IMR-90 (cell line): ENCODE results near the gene EEPD1. TPM values are rescaled to one million over a fixed set of nuclear protein-coding genes. Genes with fewer than 3 reads are reported as not detected.
"Not testable (repeated sequence)": the region's sequence is repeated elsewhere in the genome, so short reads cannot be mapped to it uniquely, and the experiment has no call there.

Source experiments
- ATAC-seq: fragments of 200-7000 bp; cut with Tn5 transposase; 2 replicates; pipeline ENCODE4 v1.9.1; 2020; ENCODE audit warnings: low read depth, mild to moderate bottlenecking, moderate library complexity
- BruUV-seq: library from RNA; stranded (reverse); fragments of 400-500 nt; replicated peaks from 2 replicates; lab custom pipeline; 2021; lab: Mats Ljungman, UMichigan
- CTCF ChIA-PET: fragments of 300-600 bp; formaldehyde crosslinking; extraction: SDS; loops from one replicate; lab custom pipeline; 2021; ENCODE audit warnings: antibody characterized with exemption; lab: Yijun Ruan, JAX
- POLR2A ChIA-PET: fragments of 300-600 bp; sonication (Branson Sonifier 250); formaldehyde crosslinking; loops from one replicate; lab custom pipeline; 2022; ENCODE audit warnings: antibody characterized with exemption; ENCODE audit not compliant: unreplicated experiment; lab: Charles Lee
- DNase-seq: peaks from one replicate; pipeline ENCODE4 v3.0.0; 2013
- H2AFZ ChIP-seq: replicated peaks from 2 replicates; pipeline ENCODE3; 2013; ENCODE audit warnings: low read length, mild to moderate bottlenecking; ENCODE audit not compliant: poor library complexity
- H2AK5ac ChIP-seq: 2 replicates; pipeline ENCODE4 v1.6.1; 2013; ENCODE audit warnings: low read depth, low read length, inconsistent platforms
- H2AK9ac ChIP-seq: replicated peaks from 2 replicates; pipeline ENCODE3; 2013; ENCODE audit warnings: mild to moderate bottlenecking, low read depth, low read length, moderate library complexity; ENCODE audit not compliant: poor library complexity
- H2BK120ac ChIP-seq: 2 replicates; pipeline ENCODE4 v1.6.1; 2013; ENCODE audit warnings: low read depth, low read length, inconsistent platforms
- H2BK15ac ChIP-seq: 3 replicates; pipeline ENCODE4 v1.6.1; 2013; ENCODE audit warnings: low read depth, low read length, inconsistent platforms
- H2BK20ac ChIP-seq: 2 replicates; pipeline ENCODE4 v1.6.1; 2013; ENCODE audit warnings: low read depth, mild to moderate bottlenecking, inconsistent platforms, low read length, moderate library complexity
- H2BK5ac ChIP-seq: 2 replicates; pipeline ENCODE4 v1.6.1; 2013; ENCODE audit warnings: mild to moderate bottlenecking, low read depth, low read length, inconsistent platforms; ENCODE audit not compliant: poor library complexity, severe bottlenecking
- H3K14ac ChIP-seq: replicated peaks from 2 replicates; pipeline ENCODE4 v1.6.1; 2013; ENCODE audit warnings: low read depth, low read length, inconsistent platforms
- H3K18ac ChIP-seq: 2 replicates; pipeline ENCODE4 v1.6.1; 2013; ENCODE audit warnings: low read depth, low read length, control low read depth
- H3K23ac ChIP-seq: 2 replicates; pipeline ENCODE4 v1.6.1; 2013; ENCODE audit warnings: low read depth, low read length, inconsistent platforms
- H3K27ac ChIP-seq: 2 replicates; pipeline ENCODE4 v1.5.1; 2013; ENCODE audit warnings: mild to moderate bottlenecking, control low read depth, low read length; ENCODE audit not compliant: insufficient read depth
- H3K27me3 ChIP-seq: 2 replicates; pipeline ENCODE4 v1.6.1; 2013; ENCODE audit warnings: low read length; ENCODE audit not compliant: control insufficient read depth, insufficient read depth
- H3K36me3 ChIP-seq: 2 replicates; pipeline ENCODE4 v1.6.1; 2013; ENCODE audit warnings: low read length, mixed read lengths; ENCODE audit not compliant: control insufficient read depth, insufficient read depth
- H3K4ac ChIP-seq: 2 replicates; pipeline ENCODE4 v1.6.1; 2013; ENCODE audit warnings: low read depth, low read length, inconsistent platforms
- H3K4me1 ChIP-seq: 2 replicates; pipeline ENCODE4 v1.6.1; 2013; ENCODE audit warnings: low read length, mixed read lengths; ENCODE audit not compliant: control insufficient read depth, insufficient read depth
- H3K4me2 ChIP-seq: 2 replicates; pipeline ENCODE4 v1.6.1; 2013; ENCODE audit warnings: low read depth, mild to moderate bottlenecking, control low read depth, low read length, moderate library complexity
- H3K4me3 ChIP-seq: 2 replicates; pipeline ENCODE4 v1.5.1; 2013; ENCODE audit warnings: low read depth, mild to moderate bottlenecking, control low read depth, low read length, moderate library complexity; ENCODE audit not compliant: insufficient read depth
- H3K56ac ChIP-seq: 2 replicates; pipeline ENCODE4 v1.6.1; 2013; ENCODE audit warnings: low read length, inconsistent platforms; ENCODE audit not compliant: insufficient read depth; ENCODE audit errors: extremely low read depth
- H3K79me1 ChIP-seq, 2 experiments: 2 replicates each; pipeline ENCODE4 v1.6.1; 2013; ENCODE audit warnings: low read length in 2 of 2, inconsistent platforms in 1 of 2, low read depth in 1 of 2
- H3K9ac ChIP-seq: 2 replicates; pipeline ENCODE4 v1.6.1; 2013; ENCODE audit warnings: low read depth, low read length, control low read depth
- H3K9me1 ChIP-seq: 2 replicates; pipeline ENCODE4 v1.6.1; 2013; ENCODE audit warnings: low read length, inconsistent platforms; ENCODE audit not compliant: insufficient read depth
- H3K9me3 ChIP-seq: 2 replicates; pipeline ENCODE4 v1.6.1; 2013; ENCODE audit warnings: low read length; ENCODE audit not compliant: control insufficient read depth, insufficient read depth
- H4K20me1 ChIP-seq: 2 replicates; pipeline ENCODE4 v1.6.1; 2013; ENCODE audit warnings: low read length, inconsistent platforms; ENCODE audit not compliant: insufficient read depth
- H4K5ac ChIP-seq: 2 replicates; pipeline ENCODE4 v1.6.1; 2013; ENCODE audit warnings: mild to moderate bottlenecking, low read depth, low read length, control low read depth
- H4K8ac ChIP-seq, 2 experiments: 2 replicates each; pipeline ENCODE4 v1.6.1; 2013; ENCODE audit warnings: low read depth in 2 of 2, low read length in 2 of 2, control low read depth in 1 of 2, inconsistent platforms in 1 of 2
- H4K91ac ChIP-seq: 2 replicates; pipeline ENCODE4 v1.6.1; 2013; ENCODE audit warnings: low read depth, low read length, inconsistent platforms; ENCODE audit not compliant: insufficient read depth
- BHLHE40 ChIP-seq: fragments of 150-350 bp; IDR thresholded peaks from 2 replicates; pipeline ENCODE4 v1.6.1; 2016; ENCODE audit warnings: mild to moderate bottlenecking, low read depth, low read length
- CHD1 ChIP-seq: IDR thresholded peaks from 2 replicates; pipeline ENCODE4 v1.6.1; 2012; ENCODE audit warnings: low read depth, low read length, improper control_type of control experiment
- FOS ChIP-seq: fragments of 150-350 bp; IDR thresholded peaks from 2 replicates; pipeline ENCODE4 v1.6.1; 2016; ENCODE audit warnings: low read depth, low read length
- MAFK ChIP-seq: IDR thresholded peaks from 2 replicates; pipeline ENCODE4 v1.6.1; 2012; ENCODE audit warnings: low read depth, low read length, improper control_type of control experiment
- MAZ ChIP-seq: IDR thresholded peaks from 2 replicates; pipeline ENCODE4 v1.6.1; 2012; ENCODE audit warnings: low read depth, mild to moderate bottlenecking, low read length, improper control_type of control experiment, moderate library complexity, borderline replicate concordance
- MXI1 ChIP-seq: IDR thresholded peaks from 2 replicates; pipeline ENCODE4 v1.6.1; 2012; ENCODE audit warnings: low read depth, mild to moderate bottlenecking, low read length, moderate library complexity, borderline replicate concordance
- POLR2A ChIP-seq: IDR thresholded peaks from 2 replicates; pipeline ENCODE4 v1.6.1; 2012; ENCODE audit warnings: mild to moderate bottlenecking, low read depth, low read length
- RFX5 ChIP-seq: IDR thresholded peaks from 2 replicates; pipeline ENCODE4 v1.8.0; 2012; ENCODE audit warnings: low read depth, mild to moderate bottlenecking, low read length, moderate library complexity
- SMC3 ChIP-seq: fragments of 150-350 bp; IDR thresholded peaks from 2 replicates; pipeline ENCODE4 v1.6.1; 2016; ENCODE audit warnings: low read depth, mild to moderate bottlenecking, antibody characterized with exemption, low read length, moderate library complexity
- WGBS, 2 experiments: methylation state at CpG; one replicate each; pipeline versions ENCODE4 v1.1.5 to v1.1.7; 2013; ENCODE audit warnings: missing lambda C conversion rate in 2 of 2; ENCODE audit not compliant: insufficient read length in 1 of 2; ENCODE audit errors: extremely low coverage in 2 of 2; 5-methylcytosine and 5-hydroxymethylcytosine counted together
- dilution Hi-C: fragments of 300-500 bp; cut with HindIII; formaldehyde crosslinking; loops from one replicate; pipeline ENCODE4 v1.14.3; 2018; ENCODE audit warnings: low sequenced_read_pairs; ENCODE audit not compliant: unreplicated experiment
- in situ Hi-C: fragments of 300-500 bp; cut with MboI; formaldehyde crosslinking; loops from 3 replicates; pipeline ENCODE4 v1.14.3; 2019; ENCODE audit warnings: low sequenced_read_pairs, inconsistent platforms, mixed read lengths
- intact Hi-C: fragments of 100-400 bp; cut with micrococcal nuclease; formaldehyde crosslinking; loops from 2 replicates; pipeline ENCODE4 v1.10.0; 2022
- polyA plus RNA-seq, 3 experiments: library from polyadenylated mRNA; depleted of rRNA; stranded (reverse); fragments of >200 nt; gene quantifications; 2 replicates each; pipeline ENCODE4 v1.2.3, GENCODE V29; 2012; ENCODE audit warnings: low replicate concordance in 1 of 3
- total RNA-seq: library from RNA; depleted of rRNA; stranded (reverse); fragments of >200 nt; gene quantifications from 2 replicates; pipeline ENCODE4 v1.2.3, GENCODE V29; 2012
- TF ChIP-seq, protein P1 (sequence below): fragments of 150-350 bp; IDR thresholded peaks from 2 replicates; pipeline ENCODE4 v1.6.1; 2017; ENCODE audit warnings: mild to moderate bottlenecking, antibody characterized with exemption, low read length, low read depth

Gene EEPD1
- total and polyA plus RNA-seq, 2 of the 4 experiments (the other 2 are of a cell fraction), result 7.3 to 15.2 TPM

DNA sequence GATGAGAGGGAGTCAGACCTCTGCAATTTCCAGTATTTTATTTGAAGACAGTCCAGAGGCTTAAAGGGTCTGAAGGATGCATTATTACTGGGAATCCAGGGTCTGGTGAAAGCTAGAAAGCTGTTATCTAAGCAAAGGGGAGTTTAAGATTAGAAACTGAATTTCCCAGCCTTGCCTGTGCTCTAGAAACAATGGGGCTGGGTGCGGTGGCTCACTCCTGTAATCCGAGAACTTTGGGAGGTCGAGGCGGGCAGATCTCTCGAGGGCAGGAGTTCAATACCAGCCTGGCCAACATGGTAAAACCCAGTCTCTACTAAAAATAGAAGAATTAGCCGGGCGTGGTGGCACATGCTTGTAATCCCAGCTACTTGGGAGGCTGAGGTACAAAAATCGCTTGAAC lies 165.1 kb downstream of the EEPD1 start:
- no peak overlapping the region for H3K9ac ChIP-seq
- H3K27ac ChIP-seq, result no peak overlapping the region
- H3K4ac ChIP-seq, result no peak overlapping the region
- POLR2A ChIA-PET, result no interaction called here
- H2AK9ac ChIP-seq, result no peak overlapping the region
- no peak overlapping the region for H3K23ac ChIP-seq
- no peak overlapping the region for H2AFZ ChIP-seq
- no peak overlapping the region for H2BK20ac ChIP-seq
- peaks cover 11% of the 10 kb centered on the region for H3K27me3 ChIP-seq
- in situ Hi-C loops (loop anchor here (5.0 kb wide), 1 partner anchor 331 kb away; no protein-coding TSS in a partner anchor), intact Hi-C loops (loop anchor here (2.0 kb wide), 1 partner anchor 401 kb away; no protein-coding TSS in a partner anchor), dilution Hi-C loops (loop anchor here (25.0 kb wide), 1 partner anchor 331 kb away; no protein-coding TSS in a partner anchor)
- no peaks in the 10 kb centered on the region for H3K79me1 ChIP-seq
- no peaks in the 10 kb centered on the region; the same call in 1 of the 2 replicates for H3K9me1 ChIP-seq
- H4K91ac ChIP-seq, result no peak overlapping the region
- no peak overlapping the region for H3K56ac ChIP-seq
- H2BK5ac ChIP-seq, result no peak overlapping the region
- H3K4me1 ChIP-seq, result no peaks in the 10 kb centered on the region
- no peak overlapping the region for H4K5ac ChIP-seq
- DNase-seq (no peak), ATAC-seq (no peak)
- no peak overlapping the region for H3K14ac ChIP-seq
- TF ChIP-seq MAFK (no peak), MAZ (no peak), CHD1 (no peak), SMC3 (no peak), POLR2A (no peak), BHLHE40 (no peak), FOS (no peak), RFX5 (no peak), MXI1 (no peak)
- TF ChIP-seq, protein P1, sequence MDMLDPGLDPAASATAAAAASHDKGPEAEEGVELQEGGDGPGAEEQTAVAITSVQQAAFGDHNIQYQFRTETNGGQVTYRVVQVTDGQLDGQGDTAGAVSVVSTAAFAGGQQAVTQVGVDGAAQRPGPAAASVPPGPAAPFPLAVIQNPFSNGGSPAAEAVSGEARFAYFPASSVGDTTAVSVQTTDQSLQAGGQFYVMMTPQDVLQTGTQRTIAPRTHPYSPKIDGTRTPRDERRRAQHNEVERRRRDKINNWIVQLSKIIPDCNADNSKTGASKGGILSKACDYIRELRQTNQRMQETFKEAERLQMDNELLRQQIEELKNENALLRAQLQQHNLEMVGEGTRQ, result no peak
- H3K4me3 ChIP-seq, result no peak overlapping the region
- H4K20me1 ChIP-seq, result no peaks in the 10 kb centered on the region
- peaks cover 7% of the 10 kb centered on the region; the same call in 1 of the 2 replicates for H3K9me3 ChIP-seq
- H2BK15ac ChIP-seq, result no peak overlapping the region
- no peaks in the 10 kb centered on the region for H3K36me3 ChIP-seq
- 95% methylated on average over 2 of the region's 8 CpGs; no CpG with 5 or more reads in 1 of the 2 experiments for WGBS, 2 experiments
- no peak overlapping the region for H3K4me2 ChIP-seq
- no peak overlapping the region for H3K18ac ChIP-seq
- no TSS peak for BruUV-seq
- H2BK120ac ChIP-seq, result no peak overlapping the region
- H4K8ac ChIP-seq, result no peak overlapping the region
- H2AK5ac ChIP-seq, result no peak overlapping the region
- CTCF ChIA-PET, result interaction anchor here (0.7 to 2.2 kb wide), 5 partner anchors 12 to 333 kb away, joined by 3 to 9 read pairs (median 6); no protein-coding TSS in a partner anchor

DNA sequence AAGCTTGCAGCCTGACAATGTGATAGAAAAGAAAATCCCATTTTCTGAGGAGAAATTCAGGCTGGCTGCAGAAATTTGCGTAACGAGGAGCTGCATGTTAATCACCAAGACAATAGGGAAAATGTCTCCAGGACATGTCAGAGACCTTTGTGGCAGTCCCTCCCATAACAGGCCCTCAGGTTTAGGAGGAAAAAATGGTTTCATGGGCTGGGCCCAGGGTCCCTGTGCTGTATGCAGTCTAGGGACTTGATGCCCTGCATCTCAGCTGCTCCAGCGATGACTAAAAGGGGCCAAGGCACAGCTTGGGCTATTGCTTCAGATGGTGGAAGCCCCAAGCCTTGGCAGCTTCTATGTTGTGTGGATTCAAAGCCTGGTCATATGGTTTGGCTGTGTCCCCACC lies 168.2 kb downstream of the EEPD1 start:
- ATAC-seq, H3K9ac ChIP-seq, H2AK5ac ChIP-seq, H3K4ac ChIP-seq, H3K23ac ChIP-seq, H3K14ac ChIP-seq, H2BK15ac ChIP-seq, H4K20me1 ChIP-seq, H3K4me3 ChIP-seq, H3K9me3 ChIP-seq, H2AFZ ChIP-seq, H4K91ac ChIP-seq, H4K5ac ChIP-seq, H3K9me1 ChIP-seq, H2BK5ac ChIP-seq, H3K4me2 ChIP-seq, in situ Hi-C loops, H3K27me3 ChIP-seq, H3K18ac ChIP-seq, H2BK20ac ChIP-seq, H2BK120ac ChIP-seq, H3K56ac ChIP-seq, H3K36me3 ChIP-seq, H3K79me1 ChIP-seq, H3K4me1 ChIP-seq, intact Hi-C loops, H3K27ac ChIP-seq, DNase-seq, POLR2A ChIA-PET, H2AK9ac ChIP-seq, H4K8ac ChIP-seq, BruUV-seq: not testable (repeated sequence)
- no CpG with 5 or more reads among the region's 3 CpGs for WGBS, 2 experiments
- CTCF ChIA-PET, result interaction anchor here (2.1 kb wide), 1 partner anchor 18 kb away, joined by 9 read pairs; no protein-coding TSS in a partner anchor
- dilution Hi-C loops, result loop anchor here (25.0 kb wide), 1 partner anchor 334 kb away; no protein-coding TSS in a partner anchor
